ENCODE measurements around the gene ZBTB38. TPM values are rescaled to one million over a fixed set of nuclear protein-coding genes. Genes with fewer than 3 reads are reported as not detected.

ZBTB38 gene
- total RNA-seq, 1 donor from 2014 or later, result 82.7 TPM

GRCh38 chr3:141401573-141402475 is 33.5 kb downstream of the ZBTB38 start:
- DNase-seq (ENCODE audit: extremely low read depth, low read depth, low spot score), result no peak

DNA sequence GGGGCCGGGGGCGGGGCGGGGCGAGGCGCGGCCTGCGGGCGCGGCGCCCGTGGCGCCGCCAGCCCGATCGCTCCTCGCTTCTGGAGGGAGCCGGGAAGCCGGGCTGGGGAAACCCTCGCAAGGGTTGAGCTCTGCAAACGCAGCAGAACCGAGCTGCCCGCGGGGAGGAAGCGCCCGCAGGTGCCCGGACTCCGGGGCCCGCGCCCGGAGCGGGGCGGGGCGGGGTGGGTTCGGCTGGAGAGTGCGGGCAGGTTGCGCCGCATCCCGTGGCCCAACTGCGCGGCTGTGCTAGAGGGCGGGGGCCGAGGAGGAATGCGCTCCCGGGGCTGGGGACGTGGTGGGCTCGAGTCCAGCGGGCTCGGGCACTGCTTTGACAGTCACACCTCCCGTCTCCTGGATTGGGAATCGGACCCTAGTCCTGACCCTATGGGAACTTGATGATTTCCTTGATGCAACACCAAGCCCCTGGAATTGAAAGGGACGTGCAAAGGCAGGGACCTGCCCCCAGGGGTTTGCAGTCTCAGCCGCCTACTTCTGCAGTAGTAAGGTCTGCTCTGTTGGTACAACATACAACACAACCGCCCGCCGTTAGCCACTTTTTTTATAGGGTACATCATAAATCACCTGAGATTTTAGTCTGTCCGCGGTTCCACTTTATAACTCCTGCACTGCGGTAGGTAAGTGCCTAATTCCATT is 34.3 kb downstream of the ZBTB38 start:
- no peak for DNase-seq (ENCODE audit: extremely low read depth, low read depth, low spot score)

GRCh38 chr3:141403576-141403975 is 35.3 kb downstream of the ZBTB38 start:
- no peak for DNase-seq (ENCODE audit: extremely low read depth, low read depth, low spot score)

DNA sequence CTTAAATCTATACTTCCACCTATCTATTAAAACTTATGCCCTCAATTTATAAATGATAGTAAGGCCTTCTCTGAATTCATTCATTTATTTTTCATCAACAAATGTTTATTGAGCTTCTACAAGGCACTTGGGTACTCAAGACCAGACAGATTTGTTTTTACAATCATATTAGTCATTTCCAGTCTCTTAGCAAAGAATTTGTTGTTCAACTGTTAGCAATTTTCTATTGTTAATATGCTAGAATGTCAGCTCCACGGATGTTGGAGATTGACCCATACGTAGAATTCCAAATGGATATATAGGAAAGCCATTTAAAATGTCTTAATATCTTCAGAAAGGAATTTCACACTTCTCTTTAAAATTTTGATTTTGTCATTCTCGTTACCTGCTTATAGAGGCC is 36.7 kb downstream of the ZBTB38 start:
- DNase-seq (ENCODE audit: extremely low read depth, low read depth, low spot score), result no peak

DNA sequence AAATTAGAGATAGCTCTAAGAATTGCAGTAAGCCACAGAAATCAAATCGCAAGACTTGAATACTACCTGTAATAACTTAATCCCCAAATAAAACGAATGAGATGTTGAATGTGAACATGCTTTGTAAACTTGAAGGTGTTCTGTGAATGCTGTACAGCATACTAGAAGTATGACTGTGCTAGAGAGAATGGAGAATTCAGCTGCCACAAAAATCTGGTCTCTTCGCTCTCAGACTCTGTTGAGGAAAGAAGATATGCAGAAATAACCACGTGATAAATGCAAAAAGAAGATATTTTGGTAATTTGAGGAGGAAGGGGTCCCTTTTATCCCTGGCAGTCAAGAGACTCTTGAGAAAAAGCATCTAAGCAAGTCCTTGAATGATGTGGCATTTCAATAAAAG is 37.3 kb downstream of the ZBTB38 start:
- DNase-seq (ENCODE audit: extremely low read depth, low read depth, low spot score), result no peak

DNA sequence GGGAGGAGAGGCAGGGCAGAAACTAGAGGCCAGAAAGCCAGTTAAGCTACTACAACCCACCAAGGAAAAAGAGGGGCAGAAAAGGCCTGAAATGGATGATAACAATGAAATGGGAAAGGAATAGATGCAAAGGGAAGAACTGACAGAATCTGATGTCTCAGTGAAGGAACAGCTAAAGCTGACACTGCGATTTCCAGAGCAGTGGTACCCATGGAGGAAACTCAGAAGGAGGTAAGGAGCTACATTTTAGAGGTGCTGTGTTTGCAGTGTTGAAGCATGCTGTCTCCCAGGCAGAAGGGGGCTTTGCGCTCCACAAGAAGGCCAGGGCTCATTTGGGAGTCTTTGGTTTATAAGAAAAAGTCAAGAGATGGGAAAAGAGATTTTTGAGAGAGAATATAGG is 38.0 kb downstream of the ZBTB38 start:
- DNase-seq (ENCODE audit: extremely low read depth, low read depth, low spot score), result no peak

- no peak for DNase-seq (ENCODE audit: extremely low read depth, low read depth, low spot score)
These were observed 38.7 kb downstream of the ZBTB38 start for GRCh38 chr3:141407047-141407446.

DNA sequence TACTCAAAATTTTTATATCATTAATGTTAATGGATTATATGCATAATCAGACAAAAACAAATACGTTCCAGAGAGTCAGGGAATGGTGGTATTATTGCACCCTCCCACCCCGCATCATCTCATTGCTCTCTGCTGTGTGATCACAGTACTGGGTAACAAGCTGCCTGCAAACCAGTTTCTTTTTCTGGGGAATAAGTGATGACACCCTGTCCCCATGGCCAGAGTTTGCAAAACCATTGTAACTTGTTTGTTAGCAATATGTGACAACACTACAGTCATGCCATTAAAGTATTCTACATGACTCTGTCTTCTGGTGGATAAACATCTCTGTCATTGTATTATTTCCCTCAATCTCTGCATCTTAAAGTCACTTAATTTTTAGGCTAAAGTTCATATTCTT is 39.5 kb downstream of the ZBTB38 start:
- no peak for DNase-seq (ENCODE audit: extremely low read depth, low read depth, low spot score)

DNA sequence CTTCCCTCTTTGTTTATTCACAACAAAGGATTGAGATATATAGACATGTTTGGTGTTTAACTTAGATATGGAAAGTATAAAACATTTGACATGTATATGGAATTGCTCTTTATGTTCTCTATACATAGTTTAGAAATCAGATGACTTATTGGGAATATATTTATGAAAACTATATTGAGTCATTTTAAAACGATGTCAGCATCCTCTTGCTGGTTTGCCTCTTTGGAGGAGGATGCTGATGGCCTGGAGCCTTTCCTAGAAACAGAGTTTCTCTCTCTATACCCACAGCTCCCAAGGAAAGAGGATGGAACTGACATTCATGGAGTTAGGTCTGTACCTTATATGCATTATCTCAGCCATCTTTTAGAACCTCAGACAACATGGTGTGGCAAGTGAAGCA is 40.3 kb downstream of the ZBTB38 start:
- no peak for DNase-seq (ENCODE audit: extremely low read depth, low read depth, low spot score)

DNA sequence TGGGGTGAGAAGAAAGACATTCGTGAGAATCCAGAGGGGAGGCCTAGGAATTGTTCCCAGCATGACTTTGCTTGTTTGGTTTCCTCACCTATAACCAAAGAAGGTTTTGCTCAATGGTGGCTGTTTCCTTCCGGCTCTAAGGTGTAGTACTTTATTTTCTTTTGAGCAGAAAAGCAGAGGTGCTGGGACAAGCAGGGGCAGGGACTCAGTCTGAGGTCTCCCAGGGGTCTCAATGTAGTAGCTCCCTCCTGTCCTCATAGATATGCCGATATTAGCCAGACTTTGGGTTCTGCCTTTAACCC is 41.6 kb downstream of the ZBTB38 start:
- no peak for DNase-seq (ENCODE audit: extremely low read depth, low read depth, low spot score)

DNA sequence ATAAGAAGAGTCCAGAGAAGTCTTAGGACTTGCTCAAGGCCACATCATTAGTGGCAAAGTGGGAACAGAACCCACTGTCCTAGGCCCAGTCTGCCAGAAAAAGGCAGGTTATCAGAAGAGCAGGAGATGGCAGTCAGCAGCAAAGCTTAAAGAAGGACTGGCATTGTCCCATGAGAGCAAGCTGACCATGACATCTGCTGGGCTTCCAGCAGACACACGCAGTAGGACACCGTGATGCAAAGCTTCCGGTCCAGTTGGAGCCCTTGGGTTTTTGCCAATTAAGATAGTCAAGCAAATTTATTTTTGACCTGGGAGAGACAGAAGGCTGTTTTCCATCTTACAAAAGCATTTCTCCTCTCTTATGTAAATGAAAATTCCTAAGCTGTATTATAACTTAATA is 42.1 kb downstream of the ZBTB38 start:
- DNase-seq (ENCODE audit: extremely low read depth, low read depth, low spot score), result no peak

- DNase-seq (ENCODE audit: extremely low read depth, low read depth, low spot score), result no peak
These were observed 42.5 kb downstream of the ZBTB38 start for GRCh38 chr3:141410846-141411245.

- no peak for DNase-seq (ENCODE audit: extremely low read depth, low read depth, low spot score)
These were observed 43.0 kb downstream of the ZBTB38 start for GRCh38 chr3:141411251-141411771.

DNA sequence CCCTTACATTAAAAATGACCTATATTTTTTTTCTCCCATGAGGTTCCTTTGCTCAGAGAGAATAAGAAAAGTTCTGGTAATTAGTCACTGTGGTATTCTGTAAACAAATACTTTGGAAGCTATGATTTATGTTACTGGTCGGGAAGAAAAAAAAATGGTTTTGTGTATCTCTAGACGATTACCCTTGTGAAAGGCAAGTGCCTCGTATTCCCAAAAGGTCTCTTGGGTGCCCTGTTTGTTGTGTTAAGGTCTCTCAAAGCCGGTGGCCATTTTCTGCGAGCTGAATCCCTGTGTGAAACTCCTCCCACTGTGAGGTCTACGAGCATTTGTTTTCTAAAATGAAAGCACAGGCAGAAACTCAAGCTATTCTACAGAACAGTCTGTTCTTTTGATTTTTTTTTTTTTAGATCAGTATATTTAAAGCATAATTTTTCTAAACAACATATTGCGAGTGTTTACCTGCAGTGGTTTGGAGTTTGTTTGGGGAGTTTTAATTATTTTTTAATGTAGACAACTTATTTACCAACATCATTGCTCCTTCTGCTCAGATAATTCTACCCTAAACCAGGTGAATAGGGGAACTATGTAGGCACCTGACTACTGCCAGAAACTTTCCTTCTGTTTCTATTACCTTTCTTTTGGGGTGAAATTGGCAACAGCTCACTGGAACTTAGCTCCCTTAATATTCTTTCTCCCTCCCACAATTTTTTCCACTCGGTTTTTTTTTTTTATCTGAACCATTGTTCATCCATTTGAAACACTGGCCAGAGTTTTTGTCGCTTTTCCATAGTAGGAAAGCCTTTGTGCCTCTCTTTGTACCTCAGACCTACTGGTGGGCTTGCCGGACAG is 44.0 kb downstream of the ZBTB38 start:
- DNase-seq (ENCODE audit: extremely low read depth, low read depth, low spot score), result no peak

- no peak for DNase-seq (ENCODE audit: extremely low read depth, low read depth, low spot score)
These were observed 44.6 kb downstream of the ZBTB38 start for GRCh38 chr3:141412936-141413354.

GRCh38 chr3:141413391-141413790 is 45.1 kb downstream of the ZBTB38 start:
- DNase-seq (ENCODE audit: extremely low read depth, low read depth, low spot score), result no peak

- no peak for DNase-seq (ENCODE audit: extremely low read depth, low read depth, low spot score)
These were observed 45.7 kb downstream of the ZBTB38 start for GRCh38 chr3:141413801-141414689.

DNA sequence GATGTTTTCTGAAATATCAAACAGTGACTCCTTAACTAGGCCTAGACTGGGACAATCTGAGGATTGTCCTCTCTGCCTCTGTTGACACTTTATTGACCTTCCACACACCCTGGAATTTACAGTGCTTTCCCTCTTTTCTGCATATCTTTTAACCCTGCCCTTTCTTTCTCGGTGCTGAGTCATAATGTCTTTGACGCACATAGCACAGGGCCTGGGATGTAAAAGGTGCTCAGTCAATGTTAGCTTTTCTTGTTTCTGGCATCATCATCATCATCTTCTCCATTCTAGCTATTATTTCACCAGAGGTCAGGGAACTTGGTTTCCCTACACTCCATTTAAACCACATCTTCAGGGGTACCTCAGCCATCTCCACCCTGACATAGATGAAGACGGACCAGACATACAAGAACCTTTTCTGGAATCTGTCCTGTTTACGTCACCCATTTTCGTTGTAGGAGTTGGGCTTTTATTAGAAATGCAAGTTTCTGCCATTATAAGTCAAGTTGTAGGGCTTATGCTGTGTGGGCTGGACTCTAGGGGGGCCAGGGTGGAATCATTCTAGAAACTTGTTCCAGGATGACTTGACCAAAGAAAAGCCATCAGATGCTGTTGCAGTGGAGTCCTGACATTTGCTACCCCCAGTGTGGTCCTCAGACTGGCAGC is 46.6 kb downstream of the ZBTB38 start:
- no peak for DNase-seq (ENCODE audit: extremely low read depth, low read depth, low spot score)

DNA sequence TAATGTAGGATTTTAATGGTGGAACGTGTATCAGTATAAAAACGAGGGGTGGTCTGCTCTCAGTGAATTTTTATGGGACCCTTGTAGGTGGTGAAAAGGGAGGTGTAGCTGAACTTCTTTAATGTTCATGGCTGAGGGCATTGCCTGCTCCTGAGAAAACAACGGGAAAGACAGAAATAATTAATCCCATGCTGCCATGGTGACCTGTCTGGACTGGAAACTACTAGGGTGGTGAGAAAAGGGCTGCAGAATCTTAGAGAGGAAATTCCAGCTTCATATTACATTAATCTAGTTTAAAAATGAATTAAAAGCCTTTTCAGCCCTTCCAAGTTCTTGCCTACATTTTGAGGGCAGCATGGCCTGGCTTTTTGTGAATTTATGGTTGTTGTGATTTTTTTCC is 47.6 kb downstream of the ZBTB38 start:
- no peak for DNase-seq (ENCODE audit: extremely low read depth, low read depth, low spot score)
